ENCODE data around the gene MALT1. TPM values are rescaled to one million over a fixed set of nuclear protein-coding genes. Genes with fewer than 3 reads are reported as not detected.

Gene MALT1
- total RNA-seq, 1 experiment from 2014 or later: 19.6 TPM

DNA sequence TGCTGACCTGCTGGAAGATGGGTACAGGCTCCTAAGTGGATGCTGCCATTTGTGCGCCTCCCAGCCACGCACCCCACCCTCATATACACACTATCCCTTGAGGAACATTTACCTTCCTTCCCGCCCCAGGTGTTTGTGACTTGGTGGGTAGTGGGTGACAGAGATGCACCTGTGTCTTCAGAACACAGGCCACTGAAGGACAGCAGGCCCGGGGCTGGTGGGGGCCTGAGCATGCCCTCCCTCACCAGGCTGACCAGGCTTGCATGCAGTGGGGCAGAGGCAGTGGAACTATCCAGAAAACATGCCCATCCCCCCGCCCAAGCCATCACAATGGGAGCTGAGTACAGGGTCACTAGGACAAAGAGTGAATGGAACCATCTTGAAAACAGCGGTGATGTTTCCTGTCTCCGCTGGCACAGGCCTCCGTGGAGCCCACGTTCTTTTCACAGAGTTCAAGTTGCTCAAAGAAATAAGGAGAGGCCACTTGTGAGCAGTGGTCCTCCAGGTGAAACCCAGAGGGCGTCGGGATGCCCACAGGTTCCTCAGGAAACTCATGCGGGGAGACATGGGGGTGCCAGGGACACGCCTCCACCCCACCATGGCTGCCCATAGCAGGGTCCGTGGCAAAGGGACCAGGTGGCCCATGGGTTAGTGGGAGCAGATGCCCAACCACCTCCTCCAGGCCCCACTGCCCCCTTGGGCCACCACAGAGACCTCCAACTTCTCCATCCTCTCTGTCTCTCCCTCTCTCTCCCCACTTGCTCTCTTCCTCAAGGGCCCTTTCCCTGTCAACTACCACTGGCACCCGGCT, 90.9 kb downstream of the MALT1 start:
- TF ChIP-seq, protein P1, sequence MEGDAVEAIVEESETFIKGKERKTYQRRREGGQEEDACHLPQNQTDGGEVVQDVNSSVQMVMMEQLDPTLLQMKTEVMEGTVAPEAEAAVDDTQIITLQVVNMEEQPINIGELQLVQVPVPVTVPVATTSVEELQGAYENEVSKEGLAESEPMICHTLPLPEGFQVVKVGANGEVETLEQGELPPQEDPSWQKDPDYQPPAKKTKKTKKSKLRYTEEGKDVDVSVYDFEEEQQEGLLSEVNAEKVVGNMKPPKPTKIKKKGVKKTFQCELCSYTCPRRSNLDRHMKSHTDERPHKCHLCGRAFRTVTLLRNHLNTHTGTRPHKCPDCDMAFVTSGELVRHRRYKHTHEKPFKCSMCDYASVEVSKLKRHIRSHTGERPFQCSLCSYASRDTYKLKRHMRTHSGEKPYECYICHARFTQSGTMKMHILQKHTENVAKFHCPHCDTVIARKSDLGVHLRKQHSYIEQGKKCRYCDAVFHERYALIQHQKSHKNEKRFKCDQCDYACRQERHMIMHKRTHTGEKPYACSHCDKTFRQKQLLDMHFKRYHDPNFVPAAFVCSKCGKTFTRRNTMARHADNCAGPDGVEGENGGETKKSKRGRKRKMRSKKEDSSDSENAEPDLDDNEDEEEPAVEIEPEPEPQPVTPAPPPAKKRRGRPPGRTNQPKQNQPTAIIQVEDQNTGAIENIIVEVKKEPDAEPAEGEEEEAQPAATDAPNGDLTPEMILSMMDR (conservative IDR thresholded peaks at IDR 0.05): no peak
- TF ChIP-seq EZH2 (IDR thresholded peaks at IDR 0.05; ENCODE audit: low read depth): no peak
- Histone ChIP-seq H3K27me3 (ENCODE audit: insufficient read depth, low read depth) (0 out of 2 replicates have a peak, but pooled peaks cover 3% of the 10 kb centered on the region), H3K4me2 (no peak overlapping the region), H3K9me2 (ENCODE audit: insufficient read depth) (no peaks in the 10 kb centered on the region), H3K9me3 (ENCODE audit: insufficient read depth, low read depth) (no peaks in the 10 kb centered on the region), H3K79me2 (ENCODE audit: low read depth) (no peaks in the 10 kb centered on the region), H3K27ac (no peak overlapping the region), H3F3A (ENCODE audit: insufficient read depth, low read depth) (no peaks in the 10 kb centered on the region), H3K4me1 (replicated peaks; ENCODE audit: insufficient read depth) (no peaks in the 10 kb centered on the region), H3K4me3 (no peak overlapping the region), H3K36me3 (ENCODE audit: low read depth) (no peaks in the 10 kb centered on the region), H2AFZ (no peak overlapping the region), H4K20me1 (ENCODE audit: insufficient read depth) (no peaks in the 10 kb centered on the region)
- CTCF ChIA-PET: no interaction called here
- no TSS peak for BruUV-seq (replicated peaks)
- no peak for DNase-seq
- POLR2A ChIA-PET (ENCODE audit: unreplicated experiment): no interaction called here
- intact Hi-C loops (cut with micrococcal nuclease; ENCODE audit: unreplicated experiment): no loop called here

DNA sequence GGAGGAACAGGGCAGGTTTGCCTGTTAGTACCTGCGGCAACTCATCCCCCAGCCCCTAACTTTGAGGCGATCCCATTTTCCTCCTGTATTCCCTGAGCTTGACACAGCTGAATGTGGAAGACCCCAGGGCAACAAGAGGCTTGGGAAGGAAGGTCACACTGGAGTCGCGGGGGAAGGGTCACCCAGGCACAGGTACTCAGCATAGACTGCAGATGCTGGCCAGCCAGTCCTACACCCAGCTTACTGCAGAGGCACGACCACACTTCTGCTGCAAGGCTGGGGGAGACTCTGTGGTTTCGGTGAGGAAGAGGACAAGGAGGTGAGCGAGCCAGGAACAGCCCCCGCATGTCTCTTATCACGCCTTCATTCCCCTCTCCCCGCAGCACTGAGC, 91.5 kb downstream of the MALT1 start:
- intact Hi-C loops (cut with micrococcal nuclease; ENCODE audit: unreplicated experiment): no loop called here
- H3K4me2 ChIP-seq: no peak overlapping the region
- H3K79me2 ChIP-seq (ENCODE audit: low read depth): no peaks in the 10 kb centered on the region
- no peak overlapping the region for H3K27ac ChIP-seq
- 0 out of 2 replicates have a peak, but pooled peaks cover 3% of the 10 kb centered on the region for H3K27me3 ChIP-seq (ENCODE audit: insufficient read depth, low read depth)
- H3K9me3 ChIP-seq (ENCODE audit: insufficient read depth, low read depth): no peaks in the 10 kb centered on the region
- H3K4me3 ChIP-seq: no peak overlapping the region
- no peaks in the 10 kb centered on the region for H3F3A ChIP-seq (ENCODE audit: insufficient read depth, low read depth)
- H3K36me3 ChIP-seq (ENCODE audit: low read depth): no peaks in the 10 kb centered on the region
- H3K4me1 ChIP-seq (replicated peaks; ENCODE audit: insufficient read depth): no peaks in the 10 kb centered on the region
- DNase-seq: no peak
- no peaks in the 10 kb centered on the region for H4K20me1 ChIP-seq (ENCODE audit: insufficient read depth)
- ChIA-PET CTCF (no interaction called here), POLR2A (ENCODE audit: unreplicated experiment) (no interaction called here)
- TF ChIP-seq, protein P1 (conservative IDR thresholded peaks at IDR 0.05): no peak
- TF ChIP-seq EZH2 (IDR thresholded peaks at IDR 0.05; ENCODE audit: low read depth): no peak
- H2AFZ ChIP-seq: no peak overlapping the region
- H3K9me2 ChIP-seq (ENCODE audit: insufficient read depth): no peaks in the 10 kb centered on the region
- no TSS peak for BruUV-seq (replicated peaks)

- no peak for TF ChIP-seq EZH2 (IDR thresholded peaks at IDR 0.05; ENCODE audit: low read depth)
- TF ChIP-seq, protein P1 (conservative IDR thresholded peaks at IDR 0.05): no peak
- POLR2A ChIA-PET (ENCODE audit: unreplicated experiment): no interaction called here
- Histone ChIP-seq H3K4me2 (no peak overlapping the region), H3K36me3 (ENCODE audit: low read depth) (no peaks in the 10 kb centered on the region), H3F3A (ENCODE audit: insufficient read depth, low read depth) (no peaks in the 10 kb centered on the region), H4K20me1 (ENCODE audit: insufficient read depth) (no peaks in the 10 kb centered on the region), H2AFZ (no peak overlapping the region), H3K4me3 (no peak overlapping the region), H3K27me3 (ENCODE audit: insufficient read depth, low read depth) (0 out of 2 replicates have a peak, but pooled peaks cover 3% of the 10 kb centered on the region), H3K27ac (no peak overlapping the region), H3K4me1 (replicated peaks; ENCODE audit: insufficient read depth) (no peaks in the 10 kb centered on the region), H3K9me2 (ENCODE audit: insufficient read depth) (no peaks in the 10 kb centered on the region), H3K79me2 (ENCODE audit: low read depth) (no peaks in the 10 kb centered on the region), H3K9me3 (ENCODE audit: insufficient read depth, low read depth) (no peaks in the 10 kb centered on the region)
- DNase-seq: no peak
- intact Hi-C loops (cut with micrococcal nuclease; ENCODE audit: unreplicated experiment): no loop called here
- BruUV-seq (replicated peaks): no TSS peak
- CTCF ChIA-PET: no interaction called here
Observed at GRCh38 chr18:58766164-58766563, 94.9 kb downstream of the MALT1 start.
